Measurements from ENCODE around the gene LAMA2.
"Not testable (repeated sequence)": the region's sequence is repeated elsewhere in the genome, so short reads cannot be mapped to it uniquely, and the experiment has no call there.

LAMA2 gene

DNA sequence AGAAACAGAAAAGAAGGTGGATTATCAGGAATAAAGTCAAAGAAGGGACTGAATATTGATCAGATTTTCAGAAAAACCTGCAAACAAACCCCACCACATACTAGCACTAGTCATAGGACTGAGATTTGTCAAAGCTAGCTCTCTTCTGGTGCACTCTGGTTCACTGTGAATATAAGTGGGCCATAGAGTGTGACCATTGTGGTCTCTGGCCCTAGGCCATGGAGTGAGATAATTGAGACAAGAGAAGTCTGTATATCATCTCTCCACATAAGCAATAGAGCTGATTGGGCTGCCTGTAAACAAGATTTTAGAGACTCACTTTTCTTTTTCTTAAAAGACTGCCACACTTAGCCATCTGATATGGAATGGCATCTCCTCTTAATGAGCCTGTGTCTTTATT is 247.2 kb downstream of the LAMA2 start:
- no peak for DNase-seq (ENCODE audit: low spot score)

DNA sequence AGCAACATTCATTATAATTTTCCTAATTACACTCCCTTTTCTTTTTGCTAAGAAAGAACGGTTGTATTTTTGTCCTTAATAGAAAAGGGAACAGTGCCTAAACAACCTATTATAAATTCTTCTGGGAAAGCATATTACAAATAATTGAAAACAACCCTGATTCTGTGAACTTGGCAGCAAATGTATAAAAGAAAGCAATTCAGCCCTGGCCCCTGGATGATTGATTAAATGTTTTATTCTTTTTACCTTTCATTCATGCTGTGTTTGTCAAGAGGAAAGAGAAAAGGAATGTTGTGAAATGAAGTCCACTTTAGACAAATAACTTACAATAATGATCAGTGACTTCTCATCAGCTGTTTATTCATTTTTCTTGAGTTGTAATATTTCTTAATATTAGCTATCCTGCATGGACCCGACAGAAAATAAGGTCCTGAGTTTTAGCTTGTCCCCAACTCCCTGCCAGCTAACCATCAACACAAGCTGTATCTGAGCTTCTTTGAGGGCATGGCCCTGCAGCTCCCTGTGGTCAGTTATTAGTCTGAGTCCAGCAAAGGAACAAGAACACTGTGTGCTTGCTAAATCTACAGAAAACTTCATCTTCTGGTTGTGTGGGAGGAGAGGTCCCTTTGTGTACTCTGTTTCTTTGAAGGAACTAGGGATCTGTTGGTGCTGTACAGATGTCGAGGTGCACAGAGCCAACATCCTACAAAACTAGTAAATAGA is 248.2 kb downstream of the LAMA2 start:
- DNase-seq (ENCODE audit: low spot score), result no peak

DNA sequence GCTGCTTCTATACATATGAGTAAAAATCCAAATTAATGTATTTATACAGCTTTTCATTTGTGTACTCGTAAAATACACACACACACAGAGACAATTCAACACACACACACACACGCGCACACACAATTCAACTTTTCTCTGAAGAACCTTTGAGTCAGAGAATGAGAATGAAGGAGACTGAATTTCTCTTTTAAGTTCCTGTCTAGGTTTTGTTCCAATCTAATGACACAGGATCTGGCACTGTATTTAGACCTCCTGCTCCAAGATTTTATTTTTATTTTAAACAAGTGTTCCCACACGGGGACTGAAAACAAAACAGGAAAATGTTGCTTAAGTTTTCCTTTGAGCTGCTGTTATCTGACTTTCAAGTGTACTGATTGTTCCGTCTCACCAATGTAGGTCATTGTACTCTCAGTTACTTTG is 250.8 kb downstream of the LAMA2 start:
- DNase-seq (ENCODE audit: low spot score), result no peak

DNA sequence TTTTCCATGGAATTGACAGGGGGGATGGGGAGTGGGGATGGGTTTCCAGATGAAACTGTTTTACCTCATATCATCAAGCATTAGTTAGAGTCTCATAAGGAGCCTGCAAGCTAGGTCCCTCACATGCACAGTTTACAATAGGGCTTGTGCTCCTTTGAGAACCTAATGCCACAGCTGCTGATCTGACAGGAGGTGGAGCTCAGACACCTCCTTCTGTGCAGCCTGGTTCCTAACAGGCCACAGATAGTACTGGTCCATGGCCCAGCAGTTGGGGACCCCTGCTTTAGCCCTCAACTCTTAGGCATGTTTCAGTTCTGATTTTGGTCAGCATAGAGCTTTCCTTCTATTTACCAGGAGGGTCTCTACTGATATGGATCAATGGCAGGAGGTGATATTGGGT is 251.6 kb downstream of the LAMA2 start:
- DNase-seq (ENCODE audit: low spot score), result no peak

DNA sequence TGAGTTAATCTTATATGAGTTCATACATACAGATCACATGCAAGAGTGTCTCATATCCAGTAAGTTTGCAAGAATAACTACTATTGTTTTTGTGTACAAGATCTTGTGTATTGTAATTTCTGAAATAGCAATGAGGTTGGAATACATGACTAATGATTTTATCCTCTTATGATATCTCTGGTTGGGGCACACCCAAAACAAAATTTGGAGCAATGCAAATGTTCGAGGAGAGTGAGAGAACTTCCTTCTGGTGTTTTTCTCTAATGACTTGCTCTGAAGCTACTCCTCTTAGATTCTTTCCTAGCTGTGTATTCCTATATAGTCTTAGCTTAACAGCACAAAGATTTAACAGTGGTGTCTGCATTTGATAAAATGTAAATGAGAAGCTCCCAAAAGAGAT is 252.5 kb downstream of the LAMA2 start:
- DNase-seq (ENCODE audit: low spot score), result no peak

DNA sequence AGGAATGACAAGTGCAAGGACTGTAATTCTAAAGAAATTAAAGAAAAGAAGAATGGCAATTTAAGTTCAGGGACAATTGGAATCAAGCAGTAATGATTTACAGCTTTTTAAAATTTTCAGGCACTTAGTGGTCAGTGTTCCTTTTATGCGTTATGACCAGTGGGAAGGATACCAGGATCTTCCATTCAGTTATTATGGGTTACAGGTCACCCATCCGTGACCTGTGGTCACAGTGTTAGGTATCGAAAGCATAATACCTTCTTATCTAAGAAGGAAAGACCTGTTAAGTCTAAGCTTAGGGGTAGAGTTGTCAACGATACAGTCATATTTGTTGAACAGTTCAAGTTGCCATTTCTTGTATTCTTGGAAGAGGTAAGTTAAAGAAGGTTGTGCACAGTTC is 253.8 kb downstream of the LAMA2 start:
- DNase-seq (ENCODE audit: low spot score), result no peak

DNA sequence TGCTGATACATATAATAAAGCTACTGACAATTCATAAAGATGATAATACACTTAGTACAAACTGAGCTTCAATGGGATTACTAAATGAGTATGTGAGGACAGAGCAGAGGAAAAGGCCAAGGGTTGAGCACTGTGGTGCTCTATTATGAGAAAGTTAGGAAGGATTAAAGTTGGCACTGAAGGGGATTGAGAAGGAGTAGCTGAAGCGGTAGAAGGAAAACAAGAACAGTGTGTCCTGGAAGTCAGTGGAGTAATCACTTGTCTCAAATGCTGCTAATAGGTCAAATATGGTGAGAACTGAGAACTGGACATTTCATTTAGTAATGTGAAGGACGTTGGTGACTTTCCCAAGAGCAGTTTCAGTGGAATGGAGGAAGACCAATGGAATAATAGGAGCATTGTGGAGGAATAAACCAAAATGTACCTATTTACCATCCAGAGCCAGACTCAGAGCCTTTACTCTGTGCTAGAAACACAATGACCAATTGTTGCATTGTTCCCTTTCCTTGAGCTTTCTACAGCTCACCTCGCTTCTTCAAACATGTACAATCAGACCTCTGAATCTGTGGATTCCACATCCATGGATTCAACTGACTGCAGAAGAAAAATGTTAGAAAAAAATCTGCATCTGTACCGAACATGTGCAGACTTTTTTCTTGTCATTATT is 255.9 kb downstream of the LAMA2 start:
- no peak for DNase-seq (ENCODE audit: low spot score)

DNA sequence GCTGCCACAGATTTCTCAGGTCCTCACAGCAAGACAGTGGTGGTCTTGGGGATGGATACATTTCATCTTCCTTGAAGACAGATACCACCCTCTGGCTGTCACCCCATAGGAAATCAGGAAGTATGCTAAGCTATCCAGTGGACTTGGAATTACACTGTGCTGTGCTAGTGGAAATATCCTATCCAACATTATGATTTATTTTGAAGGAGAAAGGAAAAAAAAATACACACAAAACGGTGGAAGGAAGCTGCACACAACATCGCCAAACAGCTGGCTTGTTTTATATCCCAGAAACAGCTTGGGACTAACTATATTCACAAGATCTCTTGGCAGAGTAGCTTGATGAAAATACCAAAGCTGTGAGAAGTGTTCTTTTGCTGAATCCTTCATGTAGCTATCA is 257.6 kb downstream of the LAMA2 start:
- DNase-seq (ENCODE audit: low spot score), result no peak

DNA sequence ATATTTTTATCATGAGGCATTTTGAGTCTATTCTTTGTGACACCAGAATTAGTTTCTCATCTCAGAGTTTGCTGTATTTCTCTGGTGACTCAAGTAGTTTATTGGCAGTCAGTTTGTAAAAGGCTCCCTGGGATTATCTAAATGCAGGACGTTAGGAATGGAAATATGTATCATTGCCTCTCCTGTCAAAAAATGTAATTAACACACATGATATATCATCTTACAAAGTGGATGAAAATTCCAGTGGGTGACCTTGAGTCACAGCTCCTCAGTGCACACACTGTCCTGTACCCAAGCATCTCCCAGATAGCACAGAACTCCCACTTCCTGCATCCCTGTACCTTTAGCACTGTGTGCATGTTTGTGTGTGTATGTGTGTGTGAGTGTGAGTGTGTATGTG is 258.6 kb downstream of the LAMA2 start:
- no peak for DNase-seq (ENCODE audit: low spot score)

DNA sequence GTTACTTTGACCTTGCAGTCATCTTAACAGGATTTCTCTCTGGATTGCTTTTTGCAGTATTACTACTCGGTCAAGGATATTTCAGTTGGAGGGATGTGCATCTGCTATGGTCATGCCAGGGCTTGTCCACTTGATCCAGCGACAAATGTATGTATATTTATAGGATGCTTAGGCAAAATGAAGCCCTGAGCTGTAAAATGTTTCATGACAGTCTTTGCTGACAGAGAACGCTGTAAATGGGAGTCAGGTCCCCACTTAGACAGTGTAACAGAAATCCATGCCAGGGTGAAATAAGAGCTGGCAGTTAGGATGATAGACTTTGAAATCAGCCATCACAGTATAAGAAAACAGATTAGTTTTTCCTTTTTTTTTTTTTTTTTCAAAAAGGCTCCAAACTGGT is 264.0 kb downstream of the LAMA2 start:
- DNase-seq (ENCODE audit: low spot score), result no peak

DNA sequence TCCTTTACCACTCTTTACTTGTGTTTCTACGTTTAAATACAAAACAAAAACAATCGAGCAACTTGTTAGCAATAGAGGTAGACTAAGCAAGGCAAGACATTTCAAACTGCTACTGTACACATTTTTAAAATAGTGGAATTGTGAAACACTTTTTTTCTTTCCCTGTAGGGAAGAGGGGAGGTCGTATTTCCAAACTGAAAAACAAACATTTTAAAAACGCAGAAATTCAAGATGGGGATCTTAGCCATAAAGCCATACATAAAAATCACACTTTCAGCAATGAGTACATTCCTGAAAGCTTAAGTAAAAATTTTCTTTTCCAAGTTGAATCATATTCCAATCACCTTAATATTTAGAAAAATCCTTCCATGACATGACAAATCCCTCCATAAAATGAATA is 267.6 kb downstream of the LAMA2 start:
- no peak for DNase-seq (ENCODE audit: low spot score)

DNA sequence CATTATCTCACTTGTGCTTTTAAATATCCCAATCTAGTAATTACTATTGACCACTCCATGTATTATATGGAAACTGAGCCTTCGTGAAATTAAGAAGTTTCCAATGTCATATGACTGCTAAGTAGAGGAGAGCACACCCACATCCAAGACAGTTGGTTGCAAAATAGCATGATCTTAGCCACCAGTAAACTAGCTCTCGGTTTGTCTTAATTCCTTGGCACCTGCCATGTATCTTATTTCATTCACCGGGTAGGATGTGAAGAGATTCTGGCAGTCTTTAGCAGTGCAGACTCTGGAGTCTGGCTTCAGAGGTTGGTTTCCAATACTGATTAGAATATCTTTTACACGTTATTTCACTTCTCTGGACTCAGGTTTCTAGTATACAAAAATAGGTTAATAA is 270.3 kb downstream of the LAMA2 start:
- DNase-seq (ENCODE audit: low spot score), result no peak

DNA sequence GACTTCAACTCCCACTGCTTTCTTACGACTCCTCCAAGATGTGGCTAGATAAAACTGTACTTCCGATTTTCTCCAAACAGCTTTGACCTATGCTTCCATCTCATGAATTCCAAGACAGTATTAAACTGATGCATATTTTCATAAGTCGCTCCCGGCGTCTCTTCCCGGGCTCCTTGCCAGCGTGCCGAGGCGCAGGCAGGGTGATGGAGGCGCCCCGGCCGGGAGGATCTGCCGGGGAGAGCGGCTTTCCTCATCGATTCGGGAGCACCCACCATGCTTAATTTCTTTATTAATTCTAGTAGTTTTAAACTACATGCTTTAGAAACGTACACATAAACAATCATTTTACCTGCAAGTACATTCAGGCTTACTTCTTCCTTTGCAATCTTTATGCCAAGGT is 276.3 kb downstream of the LAMA2 start:
- DNase-seq (ENCODE audit: low spot score), result not testable (repeated sequence)

DNA sequence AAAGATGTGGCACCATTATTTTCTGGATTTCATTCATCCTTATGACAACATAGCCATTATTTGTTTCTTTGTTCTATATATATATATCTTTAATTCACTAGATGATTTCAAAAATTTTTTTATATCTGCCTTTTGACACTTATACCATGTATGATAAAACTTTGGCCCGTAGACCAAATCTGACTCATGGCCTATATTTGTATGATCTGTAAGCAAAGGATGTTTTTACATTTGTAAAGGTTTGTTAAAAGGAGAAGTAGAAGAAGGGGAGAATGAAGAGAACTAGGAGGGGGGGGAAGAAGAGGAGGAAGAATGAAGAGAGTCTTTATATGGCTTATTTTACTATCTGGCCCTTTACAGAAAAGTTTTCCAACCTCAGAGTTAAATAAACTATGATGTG is 279.7 kb downstream of the LAMA2 start:
- no peak for DNase-seq (ENCODE audit: low spot score)

DNA sequence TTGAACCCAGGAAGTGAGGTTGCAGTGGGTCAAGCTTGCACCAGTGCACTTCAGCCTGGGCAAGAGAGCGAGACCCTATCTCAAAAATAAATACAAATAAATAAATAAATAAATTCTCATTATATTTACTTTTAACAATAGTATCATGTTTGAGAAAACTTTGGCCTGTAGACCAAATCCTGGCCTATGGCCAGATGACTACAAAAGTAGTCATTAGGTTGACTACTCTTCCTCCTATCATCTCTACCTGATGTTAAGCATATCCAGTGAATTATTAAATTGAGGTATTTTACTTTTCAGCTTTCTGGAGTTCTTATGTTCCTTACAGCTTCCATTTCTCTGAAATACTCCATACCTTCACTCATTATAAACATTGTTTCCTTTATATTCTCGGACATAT is 280.6 kb downstream of the LAMA2 start:
- no peak for DNase-seq (ENCODE audit: low spot score)

DNA sequence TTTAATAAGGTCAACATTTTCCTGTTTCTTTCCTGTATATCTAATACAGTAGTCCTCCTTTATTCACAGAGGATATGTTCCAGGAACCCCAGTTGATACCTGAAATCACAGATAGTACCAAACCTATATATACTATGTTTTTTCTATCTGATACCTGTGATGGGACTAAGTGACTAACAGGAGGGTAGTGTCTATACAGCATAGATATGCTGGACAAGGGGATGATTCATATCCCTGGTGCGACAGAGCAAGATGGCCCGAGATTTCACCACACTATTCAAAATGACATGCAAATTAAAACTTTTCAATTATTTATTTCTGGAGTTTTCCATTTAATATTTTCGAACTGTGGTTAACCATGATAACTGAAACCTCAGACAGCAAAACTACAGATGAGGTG is 281.1 kb downstream of the LAMA2 start:
- no peak for DNase-seq (ENCODE audit: low spot score)

DNA sequence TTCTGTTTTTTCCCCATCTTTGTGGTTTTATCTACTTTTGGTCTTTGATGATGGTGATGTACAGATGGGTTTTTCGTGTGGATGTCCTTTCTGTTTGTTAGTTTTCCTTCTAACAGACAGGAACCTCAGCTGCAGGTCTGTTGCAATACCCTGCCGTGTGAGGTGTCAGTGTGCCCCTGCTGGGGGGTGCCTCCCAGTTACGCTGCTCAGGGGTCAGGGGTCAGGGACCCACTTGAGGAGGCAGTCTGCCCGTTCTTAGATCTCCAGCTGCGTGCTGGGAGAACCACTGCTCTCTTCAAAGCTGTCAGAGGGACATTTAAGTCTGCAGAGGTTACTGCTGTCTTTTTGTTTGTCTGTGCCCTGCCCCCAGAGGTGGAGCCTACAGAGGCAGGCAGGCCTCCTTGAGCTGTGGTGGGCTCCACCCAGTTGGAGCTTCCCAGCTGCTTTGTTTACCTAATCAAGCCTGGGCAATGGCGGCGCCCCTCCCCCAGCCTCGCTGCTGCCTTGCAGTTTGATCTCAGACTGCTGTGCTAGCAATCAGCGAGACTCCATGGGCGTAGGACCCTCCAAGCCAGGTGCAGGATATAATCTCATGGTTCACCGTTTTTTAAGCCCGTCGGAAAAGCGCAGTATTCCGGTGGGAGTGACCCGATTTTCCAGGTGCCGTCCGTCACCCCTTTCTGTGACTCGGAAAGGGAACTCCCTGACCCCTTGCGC is 289.5 kb downstream of the LAMA2 start:
- not testable (repeated sequence) for DNase-seq (ENCODE audit: low spot score)

DNA sequence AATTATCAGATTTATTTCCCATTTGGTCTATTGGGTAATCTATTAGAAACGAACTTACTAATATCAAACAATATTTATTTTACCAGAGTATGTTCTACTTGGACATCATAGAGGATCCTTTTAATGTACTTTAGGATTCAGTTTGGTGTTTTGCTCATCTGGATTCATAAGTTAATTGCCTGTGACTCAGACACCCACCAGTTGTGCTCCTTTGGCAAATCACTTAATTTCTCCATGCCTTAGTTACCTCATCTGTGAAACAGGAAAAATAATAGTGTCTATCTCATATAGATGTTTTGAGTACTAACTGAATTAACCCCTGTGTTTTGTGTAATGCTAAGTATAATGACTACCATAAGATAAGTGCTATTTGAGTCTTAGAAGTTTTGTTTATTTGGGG is 292.1 kb downstream of the LAMA2 start:
- DNase-seq (ENCODE audit: low spot score), result no peak

DNA sequence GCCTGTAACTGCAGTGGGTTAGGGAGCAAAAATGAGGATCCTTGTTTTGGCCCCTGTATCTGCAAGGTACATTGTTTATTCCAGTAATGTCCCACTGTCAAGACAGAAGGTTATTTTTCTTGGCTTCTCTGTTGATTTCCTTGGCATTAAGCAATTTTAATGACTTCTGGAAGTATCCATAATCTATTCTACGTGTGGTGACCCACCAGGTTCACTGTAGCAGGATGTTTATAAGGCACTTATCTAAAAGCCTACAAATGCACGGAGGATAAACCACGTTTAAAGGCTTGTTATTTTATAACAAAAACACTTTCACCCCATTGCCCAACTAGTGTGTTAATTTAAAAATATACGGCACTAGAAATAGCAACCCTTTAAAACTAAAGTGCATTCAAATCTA is 294.9 kb downstream of the LAMA2 start:
- DNase-seq (ENCODE audit: low spot score), result no peak

DNA sequence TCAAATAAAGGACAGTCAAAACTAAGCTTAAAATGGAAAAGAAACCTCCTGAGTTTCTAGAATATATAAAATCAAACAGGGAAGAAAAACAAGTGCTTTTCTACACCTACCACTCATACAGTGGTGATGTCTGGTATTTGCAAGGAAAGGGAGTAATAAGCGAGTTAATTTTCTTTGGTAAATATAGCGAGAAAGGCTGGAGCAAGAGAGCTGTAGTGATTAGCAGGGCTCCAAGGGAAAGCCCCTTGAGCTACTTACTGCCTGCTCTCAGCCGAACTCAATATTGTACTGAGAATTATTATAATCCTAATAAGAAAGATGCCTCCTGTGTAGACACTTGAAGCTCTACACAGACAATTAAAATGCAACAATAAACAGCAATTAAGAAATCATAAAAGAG is 296.3 kb downstream of the LAMA2 start:
- no peak for DNase-seq (ENCODE audit: low spot score)

DNA sequence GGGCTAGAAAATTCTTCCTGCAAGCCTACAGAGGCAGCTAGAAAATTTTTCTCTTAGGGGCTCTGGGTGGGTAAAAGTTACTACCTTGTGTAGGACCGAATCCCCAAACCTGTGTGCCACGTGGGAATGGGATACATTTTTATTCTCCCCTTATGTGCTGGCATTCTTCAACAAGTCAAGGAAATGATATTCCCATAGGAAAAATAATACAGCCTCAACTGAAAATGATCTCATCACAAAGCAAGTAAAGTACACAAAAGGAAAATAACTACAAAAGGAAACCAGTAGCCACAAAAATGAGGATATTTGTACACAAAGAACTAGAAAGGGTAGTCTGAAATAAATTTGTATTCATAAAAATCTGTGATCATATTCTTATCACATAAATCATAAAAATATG is 298.1 kb downstream of the LAMA2 start:
- no peak for DNase-seq (ENCODE audit: low spot score)

DNA sequence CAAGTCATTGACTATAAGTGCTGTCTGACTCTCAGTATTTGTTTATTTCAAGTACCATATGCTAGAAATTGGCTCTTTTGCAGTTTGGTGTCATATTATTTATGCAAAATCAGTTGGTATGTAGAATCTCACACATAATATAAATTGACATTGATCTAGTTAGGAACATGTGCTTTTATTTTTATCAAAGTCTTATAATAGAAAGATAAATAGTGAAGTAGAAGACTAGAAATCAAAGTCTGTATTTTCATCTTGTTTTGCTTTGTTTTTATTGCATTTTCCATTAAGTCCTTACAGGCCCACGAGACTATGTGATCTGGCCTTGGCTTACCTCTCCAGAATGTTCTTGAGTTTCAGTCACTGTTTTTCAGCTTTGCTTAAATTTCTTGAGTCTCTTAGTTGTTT is 300.3 kb downstream of the LAMA2 start:
- no peak for DNase-seq (ENCODE audit: low spot score)

DNA sequence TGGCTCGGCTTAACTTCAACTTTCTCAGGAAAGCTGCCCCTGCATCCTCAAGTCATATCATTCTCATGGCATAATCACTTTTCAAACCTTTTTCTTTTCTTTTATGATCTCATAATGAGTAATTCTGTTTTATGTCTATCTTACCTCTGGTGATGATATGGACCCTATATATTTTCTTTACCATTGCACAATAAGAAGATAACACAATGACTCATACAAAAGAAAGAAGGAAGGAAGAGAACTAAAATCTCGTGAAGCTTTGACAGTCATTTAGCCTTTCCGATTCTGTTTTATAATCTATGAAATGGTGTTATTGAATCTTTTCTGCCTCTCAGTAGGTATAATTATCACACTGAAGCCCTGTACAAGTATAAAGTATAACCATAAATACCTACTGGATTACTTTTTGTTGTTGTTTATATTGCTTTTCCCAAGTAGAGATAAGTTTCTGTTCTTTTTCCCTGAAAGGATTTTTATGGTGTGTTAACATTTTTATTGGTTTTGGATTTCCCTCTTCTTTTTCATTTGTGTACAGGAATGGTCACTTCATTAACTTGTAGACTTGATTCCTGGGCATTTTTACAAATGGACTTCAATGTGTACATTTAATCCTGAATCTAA is 300.9 kb downstream of the LAMA2 start:
- no peak for DNase-seq (ENCODE audit: low spot score)

All from HuH-7 (cell line).